HEK293 (cell line): ENCODE measurements around the gene NOC4L.
A peak's percentile ranks its signal among the peaks of the same experiment; 100 is the strongest.

Source experiments
- ZNF48 ChIP-seq: fragments of 450-650 bp; formaldehyde crosslinking; IDR thresholded peaks from 2 replicates; pipeline ENCODE4 v1.5.1; 2016; ENCODE audit warnings: missing biosample characterization, missing genetic modification characterization
- ZNF76 ChIP-seq: fragments of 450-650 bp; formaldehyde crosslinking; IDR thresholded peaks from 2 replicates; pipeline ENCODE4; 2016; ENCODE audit warnings: low read depth, missing biosample characterization, missing genetic modification characterization, borderline replicate concordance
- ZNF777 ChIP-seq: fragments of 450-650 bp; formaldehyde crosslinking; IDR thresholded peaks from 2 replicates; pipeline ENCODE4 v1.5.1; 2017; ENCODE audit warnings: missing biosample characterization, missing genetic modification characterization, borderline replicate concordance
- TF ChIP-seq, protein P1 (sequence below): fragments of 450-650 bp; formaldehyde crosslinking; IDR thresholded peaks from 2 replicates; pipeline ENCODE4 v1.5.1; 2016; ENCODE audit warnings: missing biosample characterization, missing genetic modification characterization
- TF ChIP-seq, protein P2 (sequence below): fragments of 450-650 bp; formaldehyde crosslinking; IDR thresholded peaks from 2 replicates; pipeline ENCODE4 v1.5.1; 2016; ENCODE audit warnings: missing biosample characterization, missing genetic modification characterization

DNA sequence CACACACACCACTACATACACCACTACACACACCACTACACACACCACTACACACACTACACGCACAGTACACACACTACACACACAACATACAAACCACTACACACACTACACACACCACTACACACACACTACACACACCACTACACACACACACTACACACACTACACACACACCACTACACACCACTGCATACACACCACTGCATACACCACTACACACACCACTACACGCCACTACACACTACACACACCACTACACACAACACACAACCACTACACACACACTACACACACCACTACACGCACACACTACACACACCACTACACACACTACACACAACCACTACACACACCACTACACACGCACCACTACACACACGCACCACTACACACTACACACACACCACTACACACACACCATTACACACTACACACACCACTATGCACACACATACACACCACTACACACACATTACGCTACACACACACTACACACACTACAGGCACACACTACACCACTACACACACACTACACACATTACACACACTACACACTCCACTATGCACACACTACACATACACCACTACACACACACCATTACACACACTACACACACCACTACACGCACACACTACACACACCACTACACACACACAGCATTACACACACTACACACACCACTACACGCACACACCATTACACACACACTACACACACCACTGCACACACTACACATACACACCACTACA lies 12.5 kb downstream of the NOC4L start:
- TF ChIP-seq ZNF76 (tag by site-specific recombination) (0 out of 2 replicates have a peak, but pooled peaks have one; percentile 3), ZNF777 (tag by site-specific recombination) (no peak), ZNF48 (no peak)
- TF ChIP-seq, protein P1, sequence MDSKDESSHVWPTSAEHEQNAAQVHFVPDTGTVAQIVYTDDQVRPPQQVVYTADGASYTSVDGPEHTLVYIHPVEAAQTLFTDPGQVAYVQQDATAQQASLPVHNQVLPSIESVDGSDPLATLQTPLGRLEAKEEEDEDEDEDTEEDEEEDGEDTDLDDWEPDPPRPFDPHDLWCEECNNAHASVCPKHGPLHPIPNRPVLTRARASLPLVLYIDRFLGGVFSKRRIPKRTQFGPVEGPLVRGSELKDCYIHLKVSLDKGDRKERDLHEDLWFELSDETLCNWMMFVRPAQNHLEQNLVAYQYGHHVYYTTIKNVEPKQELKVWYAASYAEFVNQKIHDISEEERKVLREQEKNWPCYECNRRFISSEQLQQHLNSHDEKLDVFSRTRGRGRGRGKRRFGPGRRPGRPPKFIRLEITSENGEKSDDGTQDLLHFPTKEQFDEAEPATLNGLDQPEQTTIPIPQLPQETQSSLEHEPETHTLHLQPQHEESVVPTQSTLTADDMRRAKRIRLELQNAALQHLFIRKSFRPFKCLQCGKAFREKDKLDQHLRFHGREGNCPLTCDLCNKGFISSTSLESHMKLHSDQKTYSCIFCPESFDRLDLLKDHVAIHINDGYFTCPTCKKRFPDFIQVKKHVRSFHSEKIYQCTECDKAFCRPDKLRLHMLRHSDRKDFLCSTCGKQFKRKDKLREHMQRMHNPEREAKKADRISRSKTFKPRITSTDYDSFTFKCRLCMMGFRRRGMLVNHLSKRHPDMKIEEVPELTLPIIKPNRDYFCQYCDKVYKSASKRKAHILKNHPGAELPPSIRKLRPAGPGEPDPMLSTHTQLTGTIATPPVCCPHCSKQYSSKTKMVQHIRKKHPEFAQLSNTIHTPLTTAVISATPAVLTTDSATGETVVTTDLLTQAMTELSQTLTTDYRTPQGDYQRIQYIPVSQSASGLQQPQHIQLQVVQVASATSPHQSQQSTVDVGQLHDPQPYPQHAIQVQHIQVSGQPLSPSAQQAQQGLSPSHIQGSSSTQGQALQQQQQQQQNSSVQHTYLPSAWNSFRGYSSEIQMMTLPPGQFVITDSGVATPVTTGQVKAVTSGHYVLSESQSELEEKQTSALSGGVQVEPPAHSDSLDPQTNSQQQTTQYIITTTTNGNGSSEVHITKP (tag by site-specific recombination) = no peak
- TF ChIP-seq, protein P2, sequence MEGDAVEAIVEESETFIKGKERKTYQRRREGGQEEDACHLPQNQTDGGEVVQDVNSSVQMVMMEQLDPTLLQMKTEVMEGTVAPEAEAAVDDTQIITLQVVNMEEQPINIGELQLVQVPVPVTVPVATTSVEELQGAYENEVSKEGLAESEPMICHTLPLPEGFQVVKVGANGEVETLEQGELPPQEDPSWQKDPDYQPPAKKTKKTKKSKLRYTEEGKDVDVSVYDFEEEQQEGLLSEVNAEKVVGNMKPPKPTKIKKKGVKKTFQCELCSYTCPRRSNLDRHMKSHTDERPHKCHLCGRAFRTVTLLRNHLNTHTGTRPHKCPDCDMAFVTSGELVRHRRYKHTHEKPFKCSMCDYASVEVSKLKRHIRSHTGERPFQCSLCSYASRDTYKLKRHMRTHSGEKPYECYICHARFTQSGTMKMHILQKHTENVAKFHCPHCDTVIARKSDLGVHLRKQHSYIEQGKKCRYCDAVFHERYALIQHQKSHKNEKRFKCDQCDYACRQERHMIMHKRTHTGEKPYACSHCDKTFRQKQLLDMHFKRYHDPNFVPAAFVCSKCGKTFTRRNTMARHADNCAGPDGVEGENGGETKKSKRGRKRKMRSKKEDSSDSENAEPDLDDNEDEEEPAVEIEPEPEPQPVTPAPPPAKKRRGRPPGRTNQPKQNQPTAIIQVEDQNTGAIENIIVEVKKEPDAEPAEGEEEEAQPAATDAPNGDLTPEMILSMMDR (tag by site-specific recombination) = no peak
